HepG2 (cell line): ENCODE measurements around the gene TRIM2. TPM values are rescaled to one million over a fixed set of nuclear protein-coding genes. Genes with fewer than 3 reads are reported as not detected.

Experiments used
- ATF7 ChIP-seq, 2 experiments: fragments of 450-650 bp in 1 of 2; sonication (generic) in 1 of 2; formaldehyde crosslinking in 1 of 2; IDR thresholded peaks; 2 replicates each; pipeline versions ENCODE4 v1.4.0 to v1.6.1; 2016 to 2020; ENCODE audit warnings: antibody characterized with exemption in 1 of 2, mild to moderate bottlenecking in 1 of 2, missing genetic modification reagents in 1 of 2
- EEA1 ChIP-seq: sonication (generic); formaldehyde crosslinking; IDR thresholded peaks from 2 replicates; pipeline ENCODE4 v1.5.1; 2020; ENCODE audit warnings: mild to moderate bottlenecking, missing genetic modification reagents, borderline replicate concordance
- IRX3 ChIP-seq: sonication (generic); formaldehyde crosslinking; IDR thresholded peaks from 2 replicates; pipeline ENCODE4 v1.8.1; 2023; ENCODE audit warnings: mild to moderate bottlenecking, low read depth, missing genetic modification reagents, borderline replicate concordance
- LCORL ChIP-seq, 2 experiments: fragments of 450-650 bp in 1 of 2; sonication (generic) in 1 of 2; formaldehyde crosslinking in 1 of 2; IDR thresholded peaks; 2 replicates each; pipeline versions ENCODE4 v1.5.0 to v1.6.1; 2017 to 2020; ENCODE audit warnings: antibody characterized with exemption in 1 of 2, missing genetic modification reagents in 1 of 2
- NFIC ChIP-seq: IDR thresholded peaks from 2 replicates; pipeline ENCODE4 v1.6.1; 2012; ENCODE audit warnings: mild to moderate bottlenecking, low read length, inconsistent platforms
- NFKB2 ChIP-seq: sonication (generic); formaldehyde crosslinking; IDR thresholded peaks from 2 replicates; pipeline ENCODE4 v1.4.0; 2020; ENCODE audit warnings: missing genetic modification reagents, borderline replicate concordance
- PAX8 ChIP-seq: sonication (generic); formaldehyde crosslinking; IDR thresholded peaks from 2 replicates; pipeline ENCODE4 v1.8.0; 2022; ENCODE audit warnings: mild to moderate bottlenecking, missing genetic modification reagents, borderline replicate concordance
- SRY ChIP-seq: sonication (generic); formaldehyde crosslinking; IDR thresholded peaks from 2 replicates; pipeline ENCODE4 v1.8.0; 2022; ENCODE audit warnings: mild to moderate bottlenecking, missing genetic modification reagents
- ZNF224 ChIP-seq: sonication (generic); formaldehyde crosslinking; IDR thresholded peaks from 2 replicates; pipeline ENCODE4 v1.5.0; 2020; ENCODE audit warnings: mild to moderate bottlenecking, missing genetic modification reagents
- ZNF350 ChIP-seq: sonication (generic); formaldehyde crosslinking; IDR thresholded peaks from 2 replicates; pipeline ENCODE4 v1.4.0; 2020; ENCODE audit warnings: mild to moderate bottlenecking, low read depth, missing genetic modification reagents, borderline replicate concordance
- ZNF552 ChIP-seq: sonication (generic); formaldehyde crosslinking; IDR thresholded peaks from 2 replicates; pipeline ENCODE4 v1.9.0; 2022; ENCODE audit warnings: missing genetic modification reagents, mild to moderate bottlenecking, borderline replicate concordance
- ZNF569 ChIP-seq: sonication (generic); formaldehyde crosslinking; IDR thresholded peaks from 2 replicates; pipeline ENCODE4 v1.5.0; 2020; ENCODE audit warnings: mild to moderate bottlenecking, missing genetic modification reagents, moderate library complexity, borderline replicate concordance
- ZNF788 ChIP-seq: sonication (generic); formaldehyde crosslinking; IDR thresholded peaks from 2 replicates; pipeline ENCODE4 v1.5.0; 2020; ENCODE audit warnings: mild to moderate bottlenecking, missing genetic modification reagents, borderline replicate concordance
- ZSCAN29 ChIP-seq: sonication (generic); formaldehyde crosslinking; conservative IDR thresholded peaks from 2 replicates; pipeline ENCODE4 v1.4.0; 2020; ENCODE audit warnings: mild to moderate bottlenecking, missing genetic modification reagents
- polyA plus RNA-seq, 8 experiments: library from polyadenylated mRNA; depleted of rRNA in 3 of 8; stranded (reverse) in 7 of 8; unstranded in 1 of 8; fragments of >200 nt; fragmentation: Illumina TruSeq in 4 of 8; extraction: Trizol in 4 of 8; gene quantifications; 2 replicates each; pipeline versions ENCODE4 v1.2.1 to v1.2.3, GENCODE V29; 2011 to 2016; ENCODE audit warnings: low read depth in 4 of 8, missing spikeins in 1 of 8, mixed read lengths in 1 of 8; ENCODE audit not compliant: insufficient read depth in 1 of 8
- total RNA-seq, 5 experiments: library from RNA; depleted of rRNA; stranded (reverse); fragments of >200 nt; fragmentation: Illumina TruSeq; extraction: Trizol; gene quantifications; 2 replicates each; pipeline ENCODE4 v1.2.3, GENCODE V29; 2016; ENCODE audit warnings: low read depth in 1 of 5
- TF ChIP-seq, protein P1 (sequence below): sonication (generic); formaldehyde crosslinking; IDR thresholded peaks from 2 replicates; pipeline ENCODE4 v1.5.1; 2020; ENCODE audit warnings: mild to moderate bottlenecking, missing genetic modification reagents, moderate library complexity
- TF ChIP-seq, protein P2 (sequence below): sonication (generic); formaldehyde crosslinking; IDR thresholded peaks from 2 replicates; pipeline ENCODE4 v1.8.0; 2022; ENCODE audit warnings: mild to moderate bottlenecking, missing genetic modification reagents, moderate library complexity
- TF ChIP-seq, protein P3 (sequence below): sonication (generic); formaldehyde crosslinking; IDR thresholded peaks from 2 replicates; pipeline ENCODE4 v1.8.0; 2022; ENCODE audit warnings: mild to moderate bottlenecking, missing genetic modification reagents
- TF ChIP-seq, protein P4 (sequence below): sonication (generic); formaldehyde crosslinking; IDR thresholded peaks from 2 replicates; pipeline ENCODE4 v1.5.0; 2020; ENCODE audit warnings: mild to moderate bottlenecking, missing genetic modification reagents

TRIM2 gene
- total and polyA plus RNA-seq, 2 of the 13 experiments (the other 11 are each of a cell fraction or from before 2014, with no cell fraction given), result 2.1 to 4.2 TPM

DNA sequence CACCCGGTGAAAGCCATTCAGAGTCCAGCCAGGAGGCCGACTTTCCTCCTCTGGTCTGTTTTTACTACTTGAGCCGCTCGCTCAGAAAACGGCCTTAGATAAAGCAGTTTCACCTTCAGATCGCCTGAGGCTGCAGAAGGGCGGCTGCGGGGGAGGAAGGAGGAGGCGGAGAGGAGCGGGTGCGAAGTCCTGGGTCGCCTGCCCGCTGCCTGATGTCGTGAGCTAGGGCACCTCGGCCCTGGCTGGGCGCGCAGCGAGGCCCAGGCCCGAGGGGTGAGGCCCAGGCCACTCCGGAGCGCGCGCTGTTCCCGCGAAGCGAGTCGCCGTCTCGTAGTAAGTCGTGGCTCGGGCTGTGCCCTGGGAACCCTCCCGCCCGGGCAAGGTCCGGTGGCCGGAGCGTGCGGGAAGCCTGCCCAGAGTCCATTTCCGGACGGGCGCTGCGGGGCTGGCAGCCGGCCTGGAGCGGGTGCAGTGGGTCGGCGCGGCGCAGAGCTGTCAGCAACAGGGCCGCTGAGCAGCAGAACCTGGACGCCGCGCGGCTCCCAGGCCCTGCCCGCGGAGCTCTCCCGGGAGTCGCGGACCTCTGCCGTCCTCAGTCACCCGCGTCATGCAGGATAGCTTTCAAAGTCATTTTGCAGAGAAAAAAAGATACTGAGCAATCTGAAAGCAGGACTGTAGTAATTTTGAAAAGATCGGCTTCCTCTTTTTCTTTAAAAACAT lies 18.6 kb downstream of the TRIM2 start (continued):
- peak; percentile 89; the same call in 1 of the 2 replicates for TF ChIP-seq PAX8 (CRISPR knock-in tag)
- TF ChIP-seq, protein P1, sequence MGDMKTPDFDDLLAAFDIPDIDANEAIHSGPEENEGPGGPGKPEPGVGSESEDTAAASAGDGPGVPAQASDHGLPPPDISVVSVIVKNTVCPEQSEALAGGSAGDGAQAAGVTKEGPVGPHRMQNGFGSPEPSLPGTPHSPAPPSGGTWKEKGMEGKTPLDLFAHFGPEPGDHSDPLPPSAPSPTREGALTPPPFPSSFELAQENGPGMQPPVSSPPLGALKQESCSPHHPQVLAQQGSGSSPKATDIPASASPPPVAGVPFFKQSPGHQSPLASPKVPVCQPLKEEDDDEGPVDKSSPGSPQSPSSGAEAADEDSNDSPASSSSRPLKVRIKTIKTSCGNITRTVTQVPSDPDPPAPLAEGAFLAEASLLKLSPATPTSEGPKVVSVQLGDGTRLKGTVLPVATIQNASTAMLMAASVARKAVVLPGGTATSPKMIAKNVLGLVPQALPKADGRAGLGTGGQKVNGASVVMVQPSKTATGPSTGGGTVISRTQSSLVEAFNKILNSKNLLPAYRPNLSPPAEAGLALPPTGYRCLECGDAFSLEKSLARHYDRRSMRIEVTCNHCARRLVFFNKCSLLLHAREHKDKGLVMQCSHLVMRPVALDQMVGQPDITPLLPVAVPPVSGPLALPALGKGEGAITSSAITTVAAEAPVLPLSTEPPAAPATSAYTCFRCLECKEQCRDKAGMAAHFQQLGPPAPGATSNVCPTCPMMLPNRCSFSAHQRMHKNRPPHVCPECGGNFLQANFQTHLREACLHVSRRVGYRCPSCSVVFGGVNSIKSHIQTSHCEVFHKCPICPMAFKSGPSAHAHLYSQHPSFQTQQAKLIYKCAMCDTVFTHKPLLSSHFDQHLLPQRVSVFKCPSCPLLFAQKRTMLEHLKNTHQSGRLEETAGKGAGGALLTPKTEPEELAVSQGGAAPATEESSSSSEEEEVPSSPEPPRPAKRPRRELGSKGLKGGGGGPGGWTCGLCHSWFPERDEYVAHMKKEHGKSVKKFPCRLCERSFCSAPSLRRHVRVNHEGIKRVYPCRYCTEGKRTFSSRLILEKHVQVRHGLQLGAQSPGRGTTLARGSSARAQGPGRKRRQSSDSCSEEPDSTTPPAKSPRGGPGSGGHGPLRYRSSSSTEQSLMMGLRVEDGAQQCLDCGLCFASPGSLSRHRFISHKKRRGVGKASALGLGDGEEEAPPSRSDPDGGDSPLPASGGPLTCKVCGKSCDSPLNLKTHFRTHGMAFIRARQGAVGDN, result peak; percentile 99
- no peak for TF ChIP-seq LCORL (IDR thresholded peaks at IDR 0.05)
- peak; percentile 76 for TF ChIP-seq LCORL (CRISPR knock-in tag; IDR thresholded peaks at IDR 0.05)
- no peak for TF ChIP-seq NFIC
- TF ChIP-seq, protein P2, sequence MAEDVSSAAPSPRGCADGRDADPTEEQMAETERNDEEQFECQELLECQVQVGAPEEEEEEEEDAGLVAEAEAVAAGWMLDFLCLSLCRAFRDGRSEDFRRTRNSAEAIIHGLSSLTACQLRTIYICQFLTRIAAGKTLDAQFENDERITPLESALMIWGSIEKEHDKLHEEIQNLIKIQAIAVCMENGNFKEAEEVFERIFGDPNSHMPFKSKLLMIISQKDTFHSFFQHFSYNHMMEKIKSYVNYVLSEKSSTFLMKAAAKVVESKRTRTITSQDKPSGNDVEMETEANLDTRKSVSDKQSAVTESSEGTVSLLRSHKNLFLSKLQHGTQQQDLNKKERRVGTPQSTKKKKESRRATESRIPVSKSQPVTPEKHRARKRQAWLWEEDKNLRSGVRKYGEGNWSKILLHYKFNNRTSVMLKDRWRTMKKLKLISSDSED, result peak; percentile 82
- TF ChIP-seq ZNF788 (CRISPR knock-in tag), result peak; percentile 48; the same call in 1 of the 2 replicates
- TF ChIP-seq IRX3 (CRISPR knock-in tag), result 0 out of 2 replicates have a peak, but pooled peaks have one; percentile 76
- 0 out of 2 replicates have a peak, but pooled peaks have one; percentile 52 for TF ChIP-seq ZNF552 (CRISPR knock-in tag)
- TF ChIP-seq, protein P3, sequence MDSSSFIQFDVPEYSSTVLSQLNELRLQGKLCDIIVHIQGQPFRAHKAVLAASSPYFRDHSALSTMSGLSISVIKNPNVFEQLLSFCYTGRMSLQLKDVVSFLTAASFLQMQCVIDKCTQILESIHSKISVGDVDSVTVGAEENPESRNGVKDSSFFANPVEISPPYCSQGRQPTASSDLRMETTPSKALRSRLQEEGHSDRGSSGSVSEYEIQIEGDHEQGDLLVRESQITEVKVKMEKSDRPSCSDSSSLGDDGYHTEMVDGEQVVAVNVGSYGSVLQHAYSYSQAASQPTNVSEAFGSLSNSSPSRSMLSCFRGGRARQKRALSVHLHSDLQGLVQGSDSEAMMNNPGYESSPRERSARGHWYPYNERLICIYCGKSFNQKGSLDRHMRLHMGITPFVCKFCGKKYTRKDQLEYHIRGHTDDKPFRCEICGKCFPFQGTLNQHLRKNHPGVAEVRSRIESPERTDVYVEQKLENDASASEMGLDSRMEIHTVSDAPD (CRISPR knock-in tag), result no peak
- no peak for TF ChIP-seq ATF7 (IDR thresholded peaks at IDR 0.05)
- TF ChIP-seq ATF7 (CRISPR knock-in tag; IDR thresholded peaks at IDR 0.05), result no peak
- TF ChIP-seq SRY, result peak; percentile 80; the same call in 1 of the 2 replicates
- peak; percentile 66; the same call in 1 of the 2 replicates for TF ChIP-seq ZNF569 (CRISPR knock-in tag)
- peak; percentile 17; the same call in 1 of the 2 replicates for TF ChIP-seq ZSCAN29 (CRISPR knock-in tag)
- peak; percentile 57 for TF ChIP-seq ZNF350 (CRISPR knock-in tag)
- peak; percentile 89; the same call in 1 of the 2 replicates for TF ChIP-seq NFKB2
- TF ChIP-seq ZNF224 (CRISPR knock-in tag), result peak; percentile 87
- TF ChIP-seq EEA1 (CRISPR knock-in tag), result no peak
- TF ChIP-seq, protein P4, sequence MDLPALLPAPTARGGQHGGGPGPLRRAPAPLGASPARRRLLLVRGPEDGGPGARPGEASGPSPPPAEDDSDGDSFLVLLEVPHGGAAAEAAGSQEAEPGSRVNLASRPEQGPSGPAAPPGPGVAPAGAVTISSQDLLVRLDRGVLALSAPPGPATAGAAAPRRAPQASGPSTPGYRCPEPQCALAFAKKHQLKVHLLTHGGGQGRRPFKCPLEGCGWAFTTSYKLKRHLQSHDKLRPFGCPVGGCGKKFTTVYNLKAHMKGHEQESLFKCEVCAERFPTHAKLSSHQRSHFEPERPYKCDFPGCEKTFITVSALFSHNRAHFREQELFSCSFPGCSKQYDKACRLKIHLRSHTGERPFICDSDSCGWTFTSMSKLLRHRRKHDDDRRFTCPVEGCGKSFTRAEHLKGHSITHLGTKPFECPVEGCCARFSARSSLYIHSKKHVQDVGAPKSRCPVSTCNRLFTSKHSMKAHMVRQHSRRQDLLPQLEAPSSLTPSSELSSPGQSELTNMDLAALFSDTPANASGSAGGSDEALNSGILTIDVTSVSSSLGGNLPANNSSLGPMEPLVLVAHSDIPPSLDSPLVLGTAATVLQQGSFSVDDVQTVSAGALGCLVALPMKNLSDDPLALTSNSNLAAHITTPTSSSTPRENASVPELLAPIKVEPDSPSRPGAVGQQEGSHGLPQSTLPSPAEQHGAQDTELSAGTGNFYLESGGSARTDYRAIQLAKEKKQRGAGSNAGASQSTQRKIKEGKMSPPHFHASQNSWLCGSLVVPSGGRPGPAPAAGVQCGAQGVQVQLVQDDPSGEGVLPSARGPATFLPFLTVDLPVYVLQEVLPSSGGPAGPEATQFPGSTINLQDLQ, result 0 out of 2 replicates have a peak, but pooled peaks have one; percentile 40
